H1 (cell line): ENCODE measurements around the gene CCDC86. TPM values are rescaled to one million over a fixed set of nuclear protein-coding genes. Genes with fewer than 3 reads are reported as not detected.

Experiments used
- CTCF ChIA-PET: fragments of 300-600 bp; sonication (Branson Sonifier 250); formaldehyde crosslinking; loops from one replicate; lab custom pipeline; 2021; ENCODE audit not compliant: partially characterized antibody; lab: Charles Lee
- POLR2A ChIA-PET: fragments of 300-600 bp; sonication (Branson Sonifier 250); formaldehyde crosslinking; loops from one replicate; lab custom pipeline; 2021; ENCODE audit warnings: inconsistent platforms; ENCODE audit not compliant: partially characterized antibody; lab: Charles Lee
- DNase-seq, 2 experiments: peaks; one replicate each; pipeline versions ENCODE4 v3.0.0 to v3.0.0-alpha.2; 2010 to 2022; ENCODE audit warnings: low spot score in 2 of 2, low read depth in 1 of 2, mixed read lengths in 1 of 2
- FAIRE-seq: peaks from 2 replicates; lab custom pipeline; 2011; peaks lifted over from hg19 to GRCh38; lab: Jason Lieb, UNC
- H2AFZ ChIP-seq: 2 replicates; pipeline ENCODE4 v1.8.1; 2012; ENCODE audit warnings: low read length, inconsistent platforms
- H2AK5ac ChIP-seq: 2 replicates; pipeline ENCODE4 v1.6.1; 2013; ENCODE audit warnings: low read depth, low read length
- H2BK120ac ChIP-seq: replicated peaks from 2 replicates; pipeline ENCODE3; 2013; ENCODE audit warnings: low read depth, low read length, inconsistent platforms
- H2BK12ac ChIP-seq: 2 replicates; pipeline ENCODE4 v1.6.1; 2013; ENCODE audit warnings: low read depth, low read length
- H2BK15ac ChIP-seq: 2 replicates; pipeline ENCODE4 v1.6.1; 2013; ENCODE audit warnings: low read length
- H2BK20ac ChIP-seq: 2 replicates; pipeline ENCODE4 v1.6.1; 2013; ENCODE audit warnings: low read length
- H2BK5ac ChIP-seq: 2 replicates; pipeline ENCODE4 v1.6.1; 2013; ENCODE audit warnings: low read depth, low read length
- H3K14ac ChIP-seq: 2 replicates; pipeline ENCODE4 v1.6.1; 2013; ENCODE audit warnings: inconsistent platforms; ENCODE audit not compliant: insufficient read length
- H3K18ac ChIP-seq: 2 replicates; pipeline ENCODE4 v1.6.1; 2013; ENCODE audit warnings: low read length; ENCODE audit errors: extremely low read depth
- H3K23ac ChIP-seq: 2 replicates; pipeline ENCODE4 v1.6.1; 2013; ENCODE audit warnings: inconsistent platforms; ENCODE audit not compliant: insufficient read length
- H3K23me2 ChIP-seq: 2 replicates; pipeline ENCODE4 v1.6.1; 2013; ENCODE audit warnings: low read depth, low read length
- H3K27ac ChIP-seq: 2 replicates; pipeline ENCODE4 v1.6.1; 2011; ENCODE audit warnings: low read depth, low read length, inconsistent platforms
- H3K27me3 ChIP-seq, 4 experiments: replicated peaks in 1 of 4; 1 replicate in 1 of 4; 2 replicates in 3 of 4; pipeline versions ENCODE4 v1.6.1 to v1.8.1; 2011 to 2013; ENCODE audit warnings: low read length in 3 of 4, mild to moderate bottlenecking in 3 of 4, inconsistent platforms in 2 of 4, mixed read lengths in 2 of 4, moderate library complexity in 1 of 4; ENCODE audit not compliant: control insufficient read depth in 3 of 4, insufficient read depth in 3 of 4; ENCODE audit errors: extremely low read depth in 1 of 4
- H3K36me3 ChIP-seq, 4 experiments: 2 replicates each; pipeline versions ENCODE4 v1.6.1 to v1.8.1; 2011 to 2013; ENCODE audit warnings: mild to moderate bottlenecking in 4 of 4, low read length in 3 of 4, moderate library complexity in 2 of 4, control low read depth in 1 of 4, inconsistent platforms in 1 of 4; ENCODE audit not compliant: insufficient read depth in 4 of 4, control insufficient read depth in 2 of 4
- H3K4ac ChIP-seq: replicated peaks from 2 replicates; pipeline ENCODE3; 2013; ENCODE audit warnings: low read length, low read depth, mixed read lengths, inconsistent platforms; ENCODE audit not compliant: insufficient read length
- H3K4me1 ChIP-seq, 4 experiments: replicated peaks in 1 of 4; 1 replicate in 1 of 4; 2 replicates in 3 of 4; pipeline versions ENCODE4 v1.6.1 to v1.8.1; 2011 to 2013; ENCODE audit warnings: low read length in 3 of 4, inconsistent platforms in 2 of 4, mixed read lengths in 1 of 4; ENCODE audit not compliant: insufficient read depth in 4 of 4, control insufficient read depth in 3 of 4
- H3K4me2 ChIP-seq, 2 experiments: 2 replicates each; pipeline versions ENCODE4 v1.6.1 to v1.8.1; 2011 to 2013; ENCODE audit warnings: low read depth in 2 of 2, low read length in 2 of 2, control low read depth in 1 of 2, inconsistent platforms in 1 of 2, mild to moderate bottlenecking in 1 of 2; ENCODE audit not compliant: insufficient read depth in 1 of 2
- H3K4me3 ChIP-seq, 4 experiments: fragments of 200-600, 300-600 bp in 1 of 4; sonication (generic), shearing (Covaris generic), sonication (Bioruptor Twin) in 1 of 4; 2 replicates each; pipeline versions ENCODE4 v1.5.1 to v1.8.1; 2011 to 2016; ENCODE audit warnings: low read length in 4 of 4, low read depth in 3 of 4, control low read depth in 2 of 4, inconsistent platforms in 2 of 4, mild to moderate bottlenecking in 2 of 4, mixed read lengths in 1 of 4, moderate library complexity in 1 of 4; ENCODE audit not compliant: insufficient read depth in 2 of 4; ENCODE audit errors: extremely low read depth in 1 of 4
- H3K56ac ChIP-seq: replicated peaks from 2 replicates; pipeline ENCODE3; 2013; ENCODE audit warnings: low read depth, mild to moderate bottlenecking, mixed read lengths, low read length, inconsistent platforms; ENCODE audit not compliant: insufficient read length
- H3K79me1 ChIP-seq: 2 replicates; pipeline ENCODE4 v1.6.1; 2013; ENCODE audit warnings: low read depth, low read length, control low read depth
- H3K79me2 ChIP-seq, 2 experiments: 2 replicates each; pipeline versions ENCODE4 v1.6.1 to v1.8.1; 2012 to 2013; ENCODE audit warnings: low read length in 2 of 2, mild to moderate bottlenecking in 2 of 2, inconsistent platforms in 1 of 2; ENCODE audit not compliant: insufficient read depth in 2 of 2, control insufficient read depth in 1 of 2
- H3K9ac ChIP-seq, 4 experiments: replicated peaks in 1 of 4; 1 replicate in 1 of 4; 2 replicates in 3 of 4; pipeline versions ENCODE4 v1.6.1 to v1.8.1; 2011 to 2013; ENCODE audit warnings: low read depth in 3 of 4, low read length in 3 of 4, control low read depth in 2 of 4, mild to moderate bottlenecking in 2 of 4, moderate library complexity in 2 of 4, inconsistent platforms in 1 of 4; ENCODE audit errors: extremely low read depth in 1 of 4
- H3K9me3 ChIP-seq, 2 experiments: 2 replicates each; pipeline versions ENCODE4 v1.6.1 to v1.8.1; 2012 to 2013; ENCODE audit warnings: mild to moderate bottlenecking in 2 of 2, moderate library complexity in 2 of 2, control low read depth in 1 of 2, inconsistent platforms in 1 of 2, low read depth in 1 of 2, low read length in 1 of 2, mixed read lengths in 1 of 2; ENCODE audit not compliant: insufficient read depth in 2 of 2
- H4K20me1 ChIP-seq, 2 experiments: replicated peaks in 1 of 2; 2 replicates each; pipeline versions ENCODE3 to v1.8.1; 2011 to 2013; ENCODE audit warnings: inconsistent platforms in 2 of 2, low read length in 2 of 2, mild to moderate bottlenecking in 1 of 2; ENCODE audit not compliant: insufficient read depth in 2 of 2, control insufficient read depth in 1 of 2
- H4K5ac ChIP-seq: 2 replicates; pipeline ENCODE4 v1.6.1; 2013; ENCODE audit warnings: low read length, low read depth, mixed read lengths, inconsistent platforms; ENCODE audit not compliant: insufficient read length
- H4K8ac ChIP-seq: 2 replicates; pipeline ENCODE4 v1.8.0; 2013; ENCODE audit warnings: mild to moderate bottlenecking, moderate library complexity, low read length, inconsistent platforms; ENCODE audit not compliant: insufficient read depth; ENCODE audit errors: extremely low read depth
- H4K91ac ChIP-seq: replicated peaks from 2 replicates; pipeline ENCODE3; 2013; ENCODE audit warnings: low read length, mixed read lengths, inconsistent platforms; ENCODE audit not compliant: insufficient read length
- CEBPB ChIP-seq: IDR thresholded peaks from 2 replicates; pipeline ENCODE4 v1.6.1; 2012; ENCODE audit warnings: low read depth, low read length
- SP4 ChIP-seq: IDR thresholded peaks from 2 replicates; pipeline ENCODE4 v1.6.1; 2012; ENCODE audit warnings: low read length, inconsistent platforms
- SUZ12 ChIP-seq: fragments of 200-600 bp; sonication (generic); IDR thresholded peaks from 2 replicates; pipeline ENCODE4 v1.6.1; 2012; ENCODE audit warnings: mild to moderate bottlenecking, inconsistent platforms, low read length, moderate library complexity, mixed read lengths
- WGBS, 2 experiments: shearing (Covaris generic) in 1 of 2; methylation state at CpG; one replicate each; pipeline versions ENCODE4 v1.1.6 to v1.1.7; 2013 to 2015; ENCODE audit warnings: low lambda C conversion rate in 2 of 2, mixed read lengths in 2 of 2, inconsistent platforms in 1 of 2, low coverage in 1 of 2, missing lambda C conversion rate in 1 of 2; ENCODE audit not compliant: insufficient replicate concordance in 2 of 2, insufficient coverage in 1 of 2, insufficient read length in 1 of 2; ENCODE audit errors: extremely low coverage in 1 of 2, missing lambda C conversion rate in 1 of 2; 5-methylcytosine and 5-hydroxymethylcytosine counted together
- polyA plus RNA-seq, 7 experiments: library from polyadenylated mRNA; depleted of rRNA in 3 of 7; stranded (reverse) in 5 of 7; unstranded in 2 of 7; fragments of >200 nt in 5 of 7; fragments of 200-250 nt in 2 of 7; gene quantifications; 1 replicate in 5 of 7; 2 replicates in 1 of 7; 4 replicates in 1 of 7; pipeline versions ENCODE4 v1.2.1 to v1.2.3, GENCODE V29; 2011 to 2013; ENCODE audit warnings: missing spikeins in 2 of 7, mixed read lengths in 2 of 7
- total RNA-seq: library from RNA; stranded (reverse); fragmentation: NEBNext Ultra II Directional; extraction: Animal tissue kit (Norgen Biotek cat#: 25700); gene quantifications from 2 replicates; pipeline ENCODE4 v1.2.1, GENCODE V29; 2021

CCDC86 gene
- total and polyA plus RNA-seq, 2 of the 8 experiments (the other 6 are each of a cell fraction or from before 2014, with no cell fraction given): 37.7 to 76.4 TPM

DNA sequence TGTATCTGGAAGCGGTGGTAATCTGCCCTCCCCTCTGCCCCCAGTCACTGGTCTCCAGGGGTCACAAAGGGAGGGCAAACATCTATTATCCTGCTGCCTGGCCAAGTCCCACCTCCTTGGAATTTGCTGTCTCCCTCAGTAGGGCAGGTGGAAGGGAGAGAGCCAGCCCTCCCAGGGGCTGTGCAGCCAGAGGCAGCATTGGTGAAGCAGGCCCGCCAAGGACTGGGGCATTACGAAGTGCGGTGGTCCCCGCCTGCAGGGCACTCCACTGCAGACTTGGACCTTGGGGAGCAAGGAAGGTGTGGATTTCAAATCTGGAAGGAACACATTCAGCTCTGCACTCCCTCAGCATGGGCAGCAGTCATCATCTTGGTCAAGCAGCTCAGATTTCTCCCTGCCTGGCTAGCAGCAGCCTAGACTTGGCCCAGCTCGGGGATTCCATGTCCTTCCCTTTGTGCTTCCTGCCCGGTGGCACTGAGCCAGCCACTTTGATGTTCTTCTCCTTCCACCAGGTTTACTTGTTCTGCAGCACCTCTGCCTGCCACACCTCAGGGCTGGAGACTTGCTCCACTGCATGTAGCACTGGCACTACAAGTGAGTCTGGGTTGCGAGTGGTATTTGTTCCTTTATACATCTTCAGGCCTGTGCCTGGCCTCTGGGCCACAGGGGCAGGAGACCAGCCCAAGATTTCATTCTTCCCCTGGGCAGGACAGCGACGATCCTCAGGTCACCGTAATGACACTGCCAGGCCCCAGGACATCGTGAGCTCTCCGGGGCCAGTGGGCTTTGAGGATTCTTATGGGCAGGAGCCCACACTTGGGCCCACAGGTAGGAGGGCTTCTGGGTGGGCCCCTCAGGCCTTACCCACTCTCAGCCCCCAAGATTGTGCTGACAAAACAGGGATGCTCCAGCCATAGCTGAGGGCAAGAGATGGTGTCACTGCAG is 32.8 kb downstream of the CCDC86 start:
- Histone ChIP-seq H3K4me2 (no peak overlapping the region), H3K36me3 (no peaks in the 10 kb centered on the region), H3K23me2 (no peaks in the 10 kb centered on the region), H2BK12ac (no peak overlapping the region), H3K27me3 (no peaks in the 10 kb centered on the region), H4K20me1 (no peaks in the 10 kb centered on the region), H3K18ac (no peak overlapping the region), H3K14ac (no peak overlapping the region), H3K56ac (no peak overlapping the region), H3K9me3 (no peaks in the 10 kb centered on the region), H3K9ac (no peak overlapping the region), H4K5ac (no peak overlapping the region), H2BK120ac (no peak overlapping the region), H3K4ac (no peak overlapping the region), H4K8ac (peak overlapping the region; percentile 29; the same call in 1 of the 2 replicates), H2BK15ac (no peak overlapping the region), H2AFZ (no peak overlapping the region), H3K79me2 (no peaks in the 10 kb centered on the region), H2AK5ac (no peak overlapping the region), H3K4me1 (peaks cover 0 to 4% (median 0%) of the 10 kb centered on the region in 4 experiments; a peak in 4 of 7 replicates), H4K91ac (no peak overlapping the region), H3K4me3 (no peak overlapping the region), H3K27ac (no peak overlapping the region), H3K23ac (no peak overlapping the region), H2BK5ac (no peak overlapping the region), H2BK20ac (no peak overlapping the region), H3K79me1 (no peaks in the 10 kb centered on the region)
- ChIA-PET POLR2A (interaction anchor here (0.6 to 1.9 kb wide), 5 partner anchors 13 to 37 kb away, joined by 3 to 6 read pairs (median 4); no protein-coding TSS in a partner anchor), CTCF (interaction anchor here (1.1 to 9.5 kb wide), 6 partner anchors 14 to 100 kb away, joined by 3 to 52 read pairs (median 10); no protein-coding TSS in a partner anchor)
- FAIRE-seq (no peak), DNase-seq (no peak)
- WGBS, 2 experiments: 83% methylated on average over 13 of the region's 13 CpGs; no CpG with 5 or more reads in 1 of the 2 experiments
- TF ChIP-seq CEBPB (no peak), SUZ12 (no peak), SP4 (no peak)
